GM12873 (cell line): Measurements from ENCODE around the gene DCAF8L1.

Experiments
- TF ChIP-seq, protein P1 (sequence below): IDR thresholded peaks from 2 replicates; pipeline ENCODE4 v1.5.1; 2012; ENCODE audit warnings: low read depth, mild to moderate bottlenecking, moderate library complexity, low read length, control low read depth; ENCODE audit not compliant: insufficient read depth; ENCODE audit errors: missing control alignments

The DCAF8L1 gene

DNA sequence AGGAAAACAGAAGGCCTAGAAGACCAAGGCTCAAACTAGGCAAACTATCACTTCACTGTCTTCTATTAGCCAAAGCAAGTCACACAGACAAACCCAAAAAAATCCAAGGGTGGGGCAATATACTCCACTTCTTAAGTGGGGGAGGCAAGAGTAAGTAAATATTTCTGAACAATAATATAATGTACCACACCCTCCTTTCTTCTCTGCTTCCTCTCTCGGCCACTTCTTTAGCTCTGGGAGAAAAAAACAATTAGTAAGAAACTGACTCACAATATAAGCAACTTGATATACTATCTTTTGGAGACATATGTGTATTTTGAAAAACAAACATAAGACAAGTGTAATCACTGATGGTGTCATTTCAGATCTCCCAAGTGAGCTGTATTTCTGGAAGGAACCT, 14.8 kb downstream of the DCAF8L1 start:
- TF ChIP-seq, protein P1, sequence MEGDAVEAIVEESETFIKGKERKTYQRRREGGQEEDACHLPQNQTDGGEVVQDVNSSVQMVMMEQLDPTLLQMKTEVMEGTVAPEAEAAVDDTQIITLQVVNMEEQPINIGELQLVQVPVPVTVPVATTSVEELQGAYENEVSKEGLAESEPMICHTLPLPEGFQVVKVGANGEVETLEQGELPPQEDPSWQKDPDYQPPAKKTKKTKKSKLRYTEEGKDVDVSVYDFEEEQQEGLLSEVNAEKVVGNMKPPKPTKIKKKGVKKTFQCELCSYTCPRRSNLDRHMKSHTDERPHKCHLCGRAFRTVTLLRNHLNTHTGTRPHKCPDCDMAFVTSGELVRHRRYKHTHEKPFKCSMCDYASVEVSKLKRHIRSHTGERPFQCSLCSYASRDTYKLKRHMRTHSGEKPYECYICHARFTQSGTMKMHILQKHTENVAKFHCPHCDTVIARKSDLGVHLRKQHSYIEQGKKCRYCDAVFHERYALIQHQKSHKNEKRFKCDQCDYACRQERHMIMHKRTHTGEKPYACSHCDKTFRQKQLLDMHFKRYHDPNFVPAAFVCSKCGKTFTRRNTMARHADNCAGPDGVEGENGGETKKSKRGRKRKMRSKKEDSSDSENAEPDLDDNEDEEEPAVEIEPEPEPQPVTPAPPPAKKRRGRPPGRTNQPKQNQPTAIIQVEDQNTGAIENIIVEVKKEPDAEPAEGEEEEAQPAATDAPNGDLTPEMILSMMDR = no peak

DNA sequence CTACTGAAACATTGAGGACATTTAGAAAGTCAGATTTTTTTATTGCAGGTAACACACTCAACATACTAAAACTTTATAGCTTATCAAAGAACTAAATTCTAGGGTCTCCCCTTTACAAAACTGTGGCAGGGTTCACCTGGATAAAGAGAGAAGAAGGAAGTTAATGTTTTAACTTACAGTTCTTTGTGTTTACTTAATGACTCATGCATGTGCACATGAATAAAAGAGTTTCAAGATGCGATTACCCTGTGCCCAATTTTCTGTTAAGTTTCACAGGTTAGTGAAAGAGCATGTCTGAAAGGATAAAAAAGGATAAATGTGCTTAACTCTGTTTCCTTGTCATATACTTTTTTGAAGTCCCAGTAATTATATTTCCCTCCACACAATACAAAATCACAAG, 16.8 kb downstream of the DCAF8L1 start:
- TF ChIP-seq, protein P1 = no peak

- TF ChIP-seq, protein P1 = no peak
Measured at GRCh38 chrX:27953171-27953570, 28.1 kb downstream of the DCAF8L1 start.

DNA sequence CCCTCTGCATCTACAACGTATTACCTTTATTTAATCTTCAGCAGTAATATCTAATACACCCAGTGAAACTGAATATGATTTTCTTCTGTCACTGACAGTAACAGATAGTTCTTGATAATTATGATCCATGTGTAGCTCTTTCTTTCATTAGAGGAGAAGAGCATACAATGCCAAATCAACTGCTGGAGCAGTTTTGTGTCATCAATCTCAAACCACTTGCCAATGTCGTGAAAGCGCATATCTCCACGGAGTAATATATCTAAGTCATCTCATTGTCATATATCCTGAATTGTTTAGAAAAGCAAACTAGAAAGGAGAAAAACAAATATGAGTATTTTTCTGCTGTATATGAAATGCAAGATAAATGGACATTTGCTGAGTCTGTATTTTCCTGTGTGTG, 47.9 kb downstream of the DCAF8L1 start:
- TF ChIP-seq, protein P1 = no peak
